PC-9 (cell line): Measurements from ENCODE around the gene SLC30A7. TPM values are rescaled to one million over a fixed set of nuclear protein-coding genes. Genes with fewer than 3 reads are reported as not detected.
A peak's percentile ranks its signal among the peaks of the same experiment; 100 is the strongest.

Source experiments
- BruUV-seq: library from RNA; stranded (reverse); fragments of 400-500 nt; replicated peaks from 2 replicates; lab custom pipeline; 2021; lab: Mats Ljungman, UMichigan
- CTCF ChIA-PET: fragments of 300-600 bp; sonication (Branson Sonifier 250); formaldehyde crosslinking; loops from one replicate; lab custom pipeline; 2022; ENCODE audit warnings: antibody characterized with exemption; lab: Charles Lee
- POLR2A ChIA-PET: fragments of 300-600 bp; sonication (Branson Sonifier 250); formaldehyde crosslinking; loops from one replicate; lab custom pipeline; 2022; ENCODE audit warnings: antibody characterized with exemption; ENCODE audit not compliant: unreplicated experiment; lab: Charles Lee
- DNase-seq, 2 experiments: peaks; one replicate each; pipeline versions ENCODE4 v3.0.0 to v3.0.0-alpha.2; 2015 to 2022; ENCODE audit warnings: mixed read lengths in 1 of 2
- H2AFZ ChIP-seq: fragments of 200-600 bp; sonication (generic); 2 replicates; pipeline ENCODE4 v1.8.1; 2017; ENCODE audit warnings: antibody characterized with exemption
- H3F3A ChIP-seq: fragments of 200-600 bp; sonication (generic); 2 replicates; pipeline ENCODE4 v1.8.1; 2017; ENCODE audit warnings: antibody characterized with exemption, mild to moderate bottlenecking, low read depth; ENCODE audit not compliant: insufficient read depth
- H3K27ac ChIP-seq: fragments of 200-600 bp; sonication (generic); 2 replicates; pipeline ENCODE4 v1.6.1; 2016; ENCODE audit warnings: mixed run types
- H3K27me3 ChIP-seq: fragments of 200-600 bp; sonication (generic); 2 replicates; pipeline ENCODE4 v1.6.1; 2016; ENCODE audit warnings: low read depth, mixed run types; ENCODE audit not compliant: insufficient read depth
- H3K36me3 ChIP-seq: fragments of 200-600 bp; sonication (generic); 2 replicates; pipeline ENCODE4 v1.6.1; 2016; ENCODE audit warnings: low read depth, mixed run types
- H3K4me1 ChIP-seq: fragments of 200-600 bp; sonication (generic); replicated peaks from 2 replicates; pipeline ENCODE4 v1.6.1; 2016; ENCODE audit warnings: mixed run types; ENCODE audit not compliant: insufficient read depth
- H3K4me2 ChIP-seq: fragments of 200-600 bp; sonication (generic); 2 replicates; pipeline ENCODE4 v1.6.1; 2017; ENCODE audit warnings: mixed run types
- H3K4me3 ChIP-seq: fragments of 200-600 bp; sonication (generic); 2 replicates; pipeline ENCODE4 v1.6.1; 2016; ENCODE audit warnings: mixed run types
- H3K79me2 ChIP-seq: fragments of 200-600 bp; sonication (generic); 2 replicates; pipeline ENCODE4 v1.6.1; 2017; ENCODE audit warnings: low read depth, mixed run types
- H3K9me2 ChIP-seq: fragments of 200-600 bp; sonication (generic); 2 replicates; pipeline ENCODE4 v1.8.1; 2017; ENCODE audit warnings: mild to moderate bottlenecking; ENCODE audit not compliant: insufficient read depth
- H3K9me3 ChIP-seq: fragments of 200-600 bp; sonication (generic); 2 replicates; pipeline ENCODE4 v1.8.1; 2016; ENCODE audit warnings: low read depth; ENCODE audit not compliant: insufficient read depth
- H4K20me1 ChIP-seq: fragments of 200-600 bp; sonication (generic); 2 replicates; pipeline ENCODE4 v1.8.1; 2017; ENCODE audit not compliant: insufficient read depth
- CTCF ChIP-seq: fragments of 200-600 bp; sonication (generic); conservative IDR thresholded peaks from 2 replicates; pipeline ENCODE4 v1.6.1; 2017; ENCODE audit warnings: mixed run types, antibody characterized with exemption, mild to moderate bottlenecking, moderate library complexity
- EZH2 ChIP-seq: fragments of 200-600 bp; sonication (generic); IDR thresholded peaks from 2 replicates; pipeline ENCODE4 v1.8.0; 2017; ENCODE audit warnings: antibody characterized with exemption, low read depth
- intact Hi-C: fragments of 100-400 bp; cut with micrococcal nuclease; formaldehyde crosslinking; loops from one replicate; pipeline ENCODE4 v1.10.0; 2022; ENCODE audit not compliant: unreplicated experiment
- total RNA-seq: library from RNA; stranded (reverse); gene quantifications from 2 replicates; pipeline ENCODE4 v1.2.3, GENCODE V29; 2021

SLC30A7 gene
- total RNA-seq, 1 experiment from 2014 or later = 27.4 TPM

- no peaks in the 10 kb centered on the region for H3K27me3 ChIP-seq
- no peak overlapping the region for H3K27ac ChIP-seq
- no TSS peak for BruUV-seq
- intact Hi-C loops = no loop called here
- H2AFZ ChIP-seq = no peak overlapping the region
- ChIA-PET POLR2A (no interaction called here), CTCF (no interaction called here)
- no peaks in the 10 kb centered on the region for H3K4me1 ChIP-seq
- H3K79me2 ChIP-seq = no peaks in the 10 kb centered on the region
- no peak overlapping the region for H3K4me3 ChIP-seq
- H4K20me1 ChIP-seq = peaks cover 13% of the 10 kb centered on the region
- H3K9me3 ChIP-seq = no peaks in the 10 kb centered on the region
- H3F3A ChIP-seq = 0 out of 2 replicates have a peak, but pooled peaks cover 3% of the 10 kb centered on the region
- TF ChIP-seq CTCF (no peak), EZH2 (no peak)
- H3K36me3 ChIP-seq = peaks cover 22% of the 10 kb centered on the region
- no peak for DNase-seq
- no peak overlapping the region for H3K4me2 ChIP-seq
- peaks cover 3% of the 10 kb centered on the region; the same call in 1 of the 2 replicates for H3K9me2 ChIP-seq
Measured at GRCh38 chr1:100936194-100936967, 40.5 kb downstream of the SLC30A7 start.

GRCh38 chr1:100941098-100941527 lies 45.2 kb downstream of the SLC30A7 start:
- Histone ChIP-seq H3K27me3 (no peaks in the 10 kb centered on the region), H3K79me2 (0 out of 2 replicates have a peak, but pooled peaks cover 6% of the 10 kb centered on the region), H3K27ac (no peak overlapping the region), H2AFZ (no peak overlapping the region), H3K4me1 (peaks cover 5% of the 10 kb centered on the region; the same call in 1 of the 2 replicates), H3K4me2 (no peak overlapping the region), H3K4me3 (no peak overlapping the region), H3K36me3 (peaks cover 36% of the 10 kb centered on the region), H3F3A (no peaks in the 10 kb centered on the region; the same call in 1 of the 2 replicates), H3K9me2 (peaks cover 3% of the 10 kb centered on the region; the same call in 1 of the 2 replicates), H4K20me1 (peaks cover 3% of the 10 kb centered on the region; the same call in 1 of the 2 replicates), H3K9me3 (no peaks in the 10 kb centered on the region)
- no TSS peak for BruUV-seq
- ChIA-PET CTCF (no interaction called here), POLR2A (no interaction called here)
- intact Hi-C loops = no loop called here
- TF ChIP-seq EZH2 (no peak), CTCF (no peak)
- DNase-seq = peak in 1 of 2 experiments; percentile 21

- no peaks in the 10 kb centered on the region; the same call in 1 of the 2 replicates for H3F3A ChIP-seq
- H3K9me2 ChIP-seq = peaks cover 3% of the 10 kb centered on the region; the same call in 1 of the 2 replicates
- ChIA-PET POLR2A (no interaction called here), CTCF (no interaction called here)
- H3K79me2 ChIP-seq = peaks cover 10% of the 10 kb centered on the region; the same call in 1 of the 2 replicates
- peaks cover 36% of the 10 kb centered on the region for H3K36me3 ChIP-seq
- no peak for DNase-seq
- BruUV-seq = no TSS peak
- TF ChIP-seq EZH2 = no peak
- TF ChIP-seq CTCF = no peak
- H3K27me3 ChIP-seq = no peaks in the 10 kb centered on the region
- H3K4me1 ChIP-seq = peaks cover 5% of the 10 kb centered on the region; the same call in 1 of the 2 replicates
- H2AFZ ChIP-seq = no peak overlapping the region
- H3K27ac ChIP-seq = no peak overlapping the region
- intact Hi-C loops = no loop called here
- no peaks in the 10 kb centered on the region for H3K9me3 ChIP-seq
- no peak overlapping the region for H3K4me3 ChIP-seq
- no peak overlapping the region for H3K4me2 ChIP-seq
- H4K20me1 ChIP-seq = peaks cover 3% of the 10 kb centered on the region; the same call in 1 of the 2 replicates
Measured at GRCh38 chr1:100941580-100942216, 45.8 kb downstream of the SLC30A7 start.
